HL-60 (cell line): ENCODE results near the gene DOCK10.

ENCODE experiments used
- POLR2AphosphoS5 ChIP-seq: IDR thresholded peaks from 2 replicates; pipeline ENCODE4 v1.6.1; 2012; ENCODE audit warnings: low read depth
- REST ChIP-seq: IDR thresholded peaks from 2 replicates; pipeline ENCODE4 v1.6.1; 2012; ENCODE audit warnings: low read depth; ENCODE audit not compliant: insufficient replicate concordance
- TF ChIP-seq, protein P1 (sequence below): IDR thresholded peaks from one replicate; pipeline ENCODE4 v1.5.1; 2011; ENCODE audit warnings: low read length, control low read depth, inconsistent platforms; ENCODE audit not compliant: insufficient read depth

- TF ChIP-seq REST (no peak), POLR2AphosphoS5 (no peak)
- TF ChIP-seq, protein P1, sequence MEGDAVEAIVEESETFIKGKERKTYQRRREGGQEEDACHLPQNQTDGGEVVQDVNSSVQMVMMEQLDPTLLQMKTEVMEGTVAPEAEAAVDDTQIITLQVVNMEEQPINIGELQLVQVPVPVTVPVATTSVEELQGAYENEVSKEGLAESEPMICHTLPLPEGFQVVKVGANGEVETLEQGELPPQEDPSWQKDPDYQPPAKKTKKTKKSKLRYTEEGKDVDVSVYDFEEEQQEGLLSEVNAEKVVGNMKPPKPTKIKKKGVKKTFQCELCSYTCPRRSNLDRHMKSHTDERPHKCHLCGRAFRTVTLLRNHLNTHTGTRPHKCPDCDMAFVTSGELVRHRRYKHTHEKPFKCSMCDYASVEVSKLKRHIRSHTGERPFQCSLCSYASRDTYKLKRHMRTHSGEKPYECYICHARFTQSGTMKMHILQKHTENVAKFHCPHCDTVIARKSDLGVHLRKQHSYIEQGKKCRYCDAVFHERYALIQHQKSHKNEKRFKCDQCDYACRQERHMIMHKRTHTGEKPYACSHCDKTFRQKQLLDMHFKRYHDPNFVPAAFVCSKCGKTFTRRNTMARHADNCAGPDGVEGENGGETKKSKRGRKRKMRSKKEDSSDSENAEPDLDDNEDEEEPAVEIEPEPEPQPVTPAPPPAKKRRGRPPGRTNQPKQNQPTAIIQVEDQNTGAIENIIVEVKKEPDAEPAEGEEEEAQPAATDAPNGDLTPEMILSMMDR = no peak
Measured at GRCh38 chr2:224887141-224887540, 155.1 kb downstream of the DOCK10 start.
